ENCODE measurements around the gene GGA2. TPM values are rescaled to one million over a fixed set of nuclear protein-coding genes. Genes with fewer than 3 reads are reported as not detected.
A peak's percentile ranks its signal among the peaks of the same experiment; 100 is the strongest.

Gene GGA2
- total RNA-seq, 6 donors from 2014 or later = 84.4 to 197 (median 164) TPM

DNA sequence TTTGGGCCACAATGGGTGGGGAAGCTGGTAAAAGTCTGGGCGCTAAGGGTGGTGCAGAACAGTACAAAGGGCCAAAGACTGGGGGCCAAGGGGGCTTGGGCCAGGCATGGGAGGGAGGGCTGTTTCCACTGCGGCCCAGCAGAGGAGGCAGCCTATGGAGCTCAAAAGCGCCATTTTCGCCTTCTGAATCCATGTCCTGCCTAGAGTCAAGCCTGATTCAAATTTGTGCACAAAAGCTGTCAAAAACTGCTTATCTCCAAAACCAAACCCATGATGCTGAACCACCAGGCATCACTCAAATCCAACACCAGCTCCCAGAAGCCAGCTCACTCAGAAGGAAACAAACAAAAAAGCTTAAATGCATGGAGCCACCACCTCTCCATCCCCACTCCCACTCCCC is 73.3 kb downstream of the GGA2 start:
- no peak overlapping the region for H3K4me3 ChIP-seq

DNA sequence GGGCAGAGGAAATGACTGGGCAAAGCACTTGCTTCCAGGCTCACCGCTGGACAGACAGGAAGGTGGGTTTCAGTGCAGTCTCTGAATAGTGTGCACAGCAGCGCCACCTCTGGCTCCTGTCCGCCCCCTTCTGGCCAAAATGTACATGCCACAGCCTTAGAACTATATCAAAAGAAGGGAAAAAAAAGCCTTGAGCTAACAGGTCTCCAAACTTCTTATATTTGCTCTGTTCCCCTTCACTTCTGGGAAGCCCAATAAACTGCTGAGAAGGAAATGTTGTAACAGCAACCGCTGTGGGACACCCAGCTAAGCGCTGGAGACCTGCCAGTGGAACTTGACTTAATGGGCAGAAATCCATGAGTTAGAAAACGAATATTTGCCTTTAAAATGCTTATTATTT is 74.8 kb downstream of the GGA2 start:
- Histone ChIP-seq H3K4me3 (no peak overlapping the region), H3K4me1 (peaks cover 11 to 32% (median 22%) of the 10 kb centered on the region in 4 donors), H3K27ac (peak overlapping the region in 2 of 4 donors; percentile 9 to 23), H3K36me3 (peaks cover 0 to 66% (median 23%) of the 10 kb centered on the region in 4 donors), H3K27me3 (no peaks in the 10 kb centered on the region), H3K9me3 (no peaks in the 10 kb centered on the region)
- ATAC-seq (ENCODE audit: low FRiP score in 2 of 2) (peak; percentile 85 to 91), DNase-seq (peak in 1 of 2 donors; percentile 82)
- TF ChIP-seq POLR2AphosphoS5 (IDR thresholded peaks at IDR 0.05) (peak in 1 of 2 donors; percentile 17), POLR2A (IDR thresholded peaks at IDR 0.05) (no peak), EP300 (IDR thresholded peaks at IDR 0.05) (peak in 1 of 4 donors; percentile 53)
- TF ChIP-seq, protein P1, sequence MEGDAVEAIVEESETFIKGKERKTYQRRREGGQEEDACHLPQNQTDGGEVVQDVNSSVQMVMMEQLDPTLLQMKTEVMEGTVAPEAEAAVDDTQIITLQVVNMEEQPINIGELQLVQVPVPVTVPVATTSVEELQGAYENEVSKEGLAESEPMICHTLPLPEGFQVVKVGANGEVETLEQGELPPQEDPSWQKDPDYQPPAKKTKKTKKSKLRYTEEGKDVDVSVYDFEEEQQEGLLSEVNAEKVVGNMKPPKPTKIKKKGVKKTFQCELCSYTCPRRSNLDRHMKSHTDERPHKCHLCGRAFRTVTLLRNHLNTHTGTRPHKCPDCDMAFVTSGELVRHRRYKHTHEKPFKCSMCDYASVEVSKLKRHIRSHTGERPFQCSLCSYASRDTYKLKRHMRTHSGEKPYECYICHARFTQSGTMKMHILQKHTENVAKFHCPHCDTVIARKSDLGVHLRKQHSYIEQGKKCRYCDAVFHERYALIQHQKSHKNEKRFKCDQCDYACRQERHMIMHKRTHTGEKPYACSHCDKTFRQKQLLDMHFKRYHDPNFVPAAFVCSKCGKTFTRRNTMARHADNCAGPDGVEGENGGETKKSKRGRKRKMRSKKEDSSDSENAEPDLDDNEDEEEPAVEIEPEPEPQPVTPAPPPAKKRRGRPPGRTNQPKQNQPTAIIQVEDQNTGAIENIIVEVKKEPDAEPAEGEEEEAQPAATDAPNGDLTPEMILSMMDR (IDR thresholded peaks at IDR 0.05) = peak; percentile 65 to 84 (median 78)
- WGBS, 2 donors = 26% methylated on average over 6 of the region's 6 CpGs

More for the DNA sequence above, 73.3 kb downstream of the GGA2 start:
- no peak for ATAC-seq (ENCODE audit: low FRiP score in 2 of 2)
- Histone ChIP-seq H3K27me3 (no peaks in the 10 kb centered on the region), H3K4me1 (peaks cover 11 to 32% (median 22%) of the 10 kb centered on the region in 4 donors), H3K36me3 (peaks cover 2 to 61% (median 28%) of the 10 kb centered on the region in 4 donors), H3K9me3 (no peaks in the 10 kb centered on the region), H3K27ac (no peak overlapping the region)
- 94 to 97% methylated on average over 4 of the region's 4 CpGs for WGBS, 2 donors
- TF ChIP-seq, protein P1 (IDR thresholded peaks at IDR 0.05) = no peak
- TF ChIP-seq POLR2AphosphoS5 (IDR thresholded peaks at IDR 0.05) = no peak
- no peak for TF ChIP-seq EP300 (IDR thresholded peaks at IDR 0.05)
- TF ChIP-seq POLR2A (IDR thresholded peaks at IDR 0.05) = no peak
- no peak for DNase-seq

DNA sequence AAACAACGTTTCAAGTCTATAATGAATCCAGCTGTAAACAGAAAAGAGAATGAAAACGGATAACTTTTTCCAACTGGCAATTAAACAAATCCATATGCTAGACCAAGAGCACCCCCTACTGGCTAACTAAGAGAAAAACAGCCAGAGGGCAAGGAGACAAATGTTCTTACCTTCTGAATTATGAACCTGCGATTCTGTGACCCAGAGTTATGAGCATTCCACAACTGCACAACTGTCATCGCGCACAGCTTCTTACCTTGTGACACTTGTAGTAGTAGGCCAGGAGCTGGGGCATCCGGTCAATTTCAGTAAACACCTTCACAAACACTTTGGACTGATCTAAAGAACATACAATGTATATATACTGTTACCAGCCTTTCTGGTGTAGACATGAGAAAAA is 75.9 kb downstream of the GGA2 start:
- Histone ChIP-seq H3K36me3 (peaks cover 0 to 68% (median 25%) of the 10 kb centered on the region in 4 donors), H3K4me1 (peaks cover 11 to 32% (median 22%) of the 10 kb centered on the region in 4 donors), H3K9me3 (no peaks in the 10 kb centered on the region), H3K27me3 (no peaks in the 10 kb centered on the region), H3K4me3 (no peak overlapping the region), H3K27ac (peak overlapping the region in 1 of 4 donors; percentile 26)
- 18 to 23% methylated on average over 6 of the region's 6 CpGs for WGBS, 2 donors
- DNase-seq (no peak), ATAC-seq (ENCODE audit: low FRiP score in 2 of 2) (peak; percentile 76 to 82)
- no peak for TF ChIP-seq POLR2A (IDR thresholded peaks at IDR 0.05)
- TF ChIP-seq, protein P1 (IDR thresholded peaks at IDR 0.05) = peak; percentile 69 to 91 (median 84)

DNA sequence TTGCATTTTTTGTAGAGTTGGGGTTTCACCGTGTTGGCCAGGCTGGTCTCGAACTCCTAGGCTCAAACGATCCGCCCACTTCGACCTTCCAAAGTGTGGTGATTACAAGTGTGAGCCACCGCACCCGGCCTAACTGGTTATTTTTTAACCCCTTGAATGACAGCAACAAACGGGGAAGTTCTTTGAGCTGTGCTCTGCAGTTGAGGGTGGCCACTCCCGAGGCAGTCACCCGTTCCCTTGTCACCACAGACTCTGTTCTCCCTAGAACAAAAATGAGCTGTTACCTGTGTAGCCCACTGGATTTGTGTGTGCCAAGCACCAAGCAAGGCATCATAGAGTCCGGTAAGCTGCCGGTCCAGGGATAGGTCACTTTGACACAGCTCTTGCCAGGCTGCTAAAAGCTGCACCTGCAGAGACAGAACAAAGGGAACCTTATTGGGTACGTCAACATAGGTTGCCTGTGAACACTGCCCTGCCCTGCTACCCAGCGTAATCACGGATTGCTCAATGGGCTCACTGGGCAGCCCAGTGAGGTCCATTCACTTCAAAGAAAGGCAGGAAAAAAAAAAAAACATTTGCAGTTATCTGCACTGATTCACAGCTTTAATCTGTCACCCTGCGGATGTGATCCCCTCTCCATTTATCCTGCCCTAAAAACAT is 76.9 kb downstream of the GGA2 start:
- Histone ChIP-seq H3K4me1 (peaks cover 11 to 32% (median 22%) of the 10 kb centered on the region in 4 donors), H3K36me3 (peaks cover 0 to 66% (median 22%) of the 10 kb centered on the region in 4 donors), H3K27me3 (no peaks in the 10 kb centered on the region), H3K27ac (peak overlapping the region in 3 of 4 donors; percentile 26 to 76 (median 46)), H3K9me3 (no peaks in the 10 kb centered on the region), H3K4me3 (no peak overlapping the region)
- 68 to 78% methylated on average over 13 to 16 of the region's 16 CpGs for WGBS, 2 donors
- TF ChIP-seq, protein P1 (IDR thresholded peaks at IDR 0.05) = no peak
- TF ChIP-seq EP300 (IDR thresholded peaks at IDR 0.05) (no peak), POLR2A (IDR thresholded peaks at IDR 0.05) (no peak), POLR2AphosphoS5 (IDR thresholded peaks at IDR 0.05) (no peak)
- DNase-seq (peak in 1 of 2 donors; percentile 72), ATAC-seq (ENCODE audit: low FRiP score in 2 of 2) (peak; percentile 16 to 54)
